Stomach (tissue), 4 donors: ENCODE data around the gene LRRC31.

Source experiments
- CTCF ChIP-seq, 7 experiments: fragments of 450-650 bp in 4 of 7; fragments of 200-600 bp in 3 of 7; sonication (generic) in 3 of 7; IDR thresholded peaks; one replicate each; pipeline ENCODE4 v1.5.1; 2016 to 2019; ENCODE audit warnings: antibody characterized with exemption in 7 of 7, control low read depth in 2 of 7, mild to moderate bottlenecking in 1 of 7
- POLR2A ChIP-seq, 4 donors: fragments of 450-650 bp; IDR thresholded peaks; one replicate each; pipeline ENCODE4 v1.6.1; 2016; ENCODE audit warnings: antibody characterized with exemption in 4 of 4, control low read depth in 2 of 4, mild to moderate bottlenecking in 1 of 4, moderate library complexity in 1 of 4
- POLR2AphosphoS5 ChIP-seq, 3 donors: sonication (generic); formaldehyde crosslinking; IDR thresholded peaks; one replicate each; pipeline ENCODE4 v1.6.1; 2016; ENCODE audit warnings: antibody characterized with exemption in 3 of 3

DNA sequence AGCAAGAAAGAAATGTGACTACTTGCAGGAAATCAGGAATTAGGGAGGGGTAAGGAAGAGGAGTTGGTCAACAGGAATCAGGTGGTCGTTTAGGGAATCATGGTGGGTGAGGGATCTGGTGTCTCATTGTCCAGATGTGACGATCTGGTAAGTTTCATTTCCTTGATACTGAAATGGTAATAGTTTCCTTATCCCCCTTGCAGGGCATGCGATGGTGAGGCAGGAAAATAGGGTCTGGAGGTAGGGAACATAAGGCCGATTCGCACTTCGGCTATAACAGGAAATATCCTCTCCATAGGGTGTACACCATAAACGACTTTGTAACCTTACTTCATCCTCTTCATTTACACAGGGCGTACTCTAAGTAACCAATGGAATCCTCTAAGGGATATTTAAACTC lies 56.5 kb downstream of the LRRC31 start:
- TF ChIP-seq CTCF (IDR thresholded peaks at IDR 0.05): no peak
- no peak for TF ChIP-seq POLR2AphosphoS5 (IDR thresholded peaks at IDR 0.05)
- no peak for TF ChIP-seq POLR2A (IDR thresholded peaks at IDR 0.05)
